ENCODE data around the gene MZT2B.
"Not testable (repeated sequence)": the region's sequence is repeated elsewhere in the genome, so short reads cannot be mapped to it uniquely, and the experiment has no call there.

MZT2B gene, protein sequence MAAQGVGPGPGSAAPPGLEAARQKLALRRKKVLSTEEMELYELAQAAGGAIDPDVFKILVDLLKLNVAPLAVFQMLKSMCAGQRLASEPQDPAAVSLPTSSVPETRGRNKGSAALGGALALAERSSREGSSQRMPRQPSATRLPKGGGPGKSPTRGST

DNA sequence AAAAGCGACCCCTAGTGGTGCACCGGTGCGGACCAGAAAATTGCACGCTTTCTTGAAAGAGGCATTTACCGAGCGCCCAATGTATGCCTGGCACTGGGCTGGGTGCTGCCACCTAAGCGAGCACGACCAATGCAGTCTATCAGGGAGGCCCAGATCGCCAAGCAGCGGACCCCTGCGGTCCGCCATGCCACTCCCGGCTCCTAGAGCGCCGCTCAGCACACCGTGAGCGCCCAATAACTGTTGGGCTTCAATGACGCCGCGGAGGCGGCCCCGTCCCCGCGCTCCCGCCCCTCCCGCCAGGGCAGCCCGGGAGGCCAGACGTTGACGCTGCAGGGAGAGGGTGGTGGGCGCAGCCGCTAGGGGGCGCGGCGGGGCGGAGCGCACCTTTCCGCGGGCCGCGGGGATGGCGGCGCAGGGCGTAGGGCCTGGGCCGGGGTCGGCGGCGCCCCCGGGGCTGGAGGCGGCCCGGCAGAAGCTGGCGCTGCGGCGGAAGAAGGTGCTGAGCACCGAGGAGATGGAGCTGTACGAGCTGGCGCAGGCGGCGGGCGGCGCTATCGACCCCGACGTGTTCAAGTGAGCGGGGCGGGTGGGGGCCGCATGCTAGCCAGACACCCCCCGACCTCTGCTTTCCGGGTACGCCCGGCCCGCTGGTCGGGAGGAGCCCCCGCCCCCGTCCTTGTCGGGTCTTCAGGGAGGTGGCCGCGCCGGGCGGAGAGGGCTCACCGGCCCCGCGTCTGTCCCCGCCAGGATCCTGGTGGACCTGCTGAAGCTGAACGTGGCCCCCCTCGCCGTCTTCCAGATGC, at the start of gene MZT2B:
MZT2B (plus strand) TSS at position 383 of the 803 bp plus-strand sequence; CDS start at position 404, 21 bp downstream.
- peak; percentile 49 for DNase-seq (ENCODE audit: extremely low read depth, low read depth)
- peak; percentile 27 for TF ChIP-seq CTCF (IDR thresholded peaks at IDR 0.05; ENCODE audit: low read depth, low read length)

GRCh38 chr2:130135692-130136541, 46.1 kb upstream of the MZT2B start:
- TF ChIP-seq CTCF (IDR thresholded peaks at IDR 0.05; ENCODE audit: low read depth, low read length), result no peak
- DNase-seq (ENCODE audit: extremely low read depth, low read depth), result no peak

- DNase-seq (ENCODE audit: extremely low read depth, low read depth), result not testable (repeated sequence)
Observed at GRCh38 chr2:130136546-130136945, 45.5 kb upstream of the MZT2B start.

DNA sequence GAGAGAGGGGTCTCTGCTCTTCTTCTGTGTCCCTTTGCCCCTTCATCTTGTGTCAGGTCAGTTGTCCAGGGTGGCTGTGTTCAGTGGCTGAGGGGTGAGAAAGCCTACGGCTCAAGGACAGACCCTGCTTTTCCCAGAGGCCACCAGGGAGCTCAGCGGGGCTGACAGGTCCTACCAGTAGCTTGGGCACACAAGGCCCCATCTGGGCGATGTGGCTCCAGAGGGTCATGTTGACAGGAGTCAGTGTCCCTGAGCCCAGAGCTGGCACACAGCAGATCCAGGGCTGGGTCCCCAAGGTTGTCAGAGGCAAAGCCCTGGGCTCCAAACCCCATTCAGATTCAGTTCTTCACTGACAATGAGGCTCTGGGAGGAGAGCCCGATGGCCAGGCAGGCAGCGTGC, 44.9 kb upstream of the MZT2B start:
- DNase-seq (ENCODE audit: extremely low read depth, low read depth), result not testable (repeated sequence)

- DNase-seq (ENCODE audit: extremely low read depth, low read depth), result not testable (repeated sequence)
Observed at GRCh38 chr2:130138326-130138725, 43.7 kb upstream of the MZT2B start.

- not testable (repeated sequence) for DNase-seq (ENCODE audit: extremely low read depth, low read depth)
Observed at GRCh38 chr2:130138841-130139251, 43.2 kb upstream of the MZT2B start.

DNA sequence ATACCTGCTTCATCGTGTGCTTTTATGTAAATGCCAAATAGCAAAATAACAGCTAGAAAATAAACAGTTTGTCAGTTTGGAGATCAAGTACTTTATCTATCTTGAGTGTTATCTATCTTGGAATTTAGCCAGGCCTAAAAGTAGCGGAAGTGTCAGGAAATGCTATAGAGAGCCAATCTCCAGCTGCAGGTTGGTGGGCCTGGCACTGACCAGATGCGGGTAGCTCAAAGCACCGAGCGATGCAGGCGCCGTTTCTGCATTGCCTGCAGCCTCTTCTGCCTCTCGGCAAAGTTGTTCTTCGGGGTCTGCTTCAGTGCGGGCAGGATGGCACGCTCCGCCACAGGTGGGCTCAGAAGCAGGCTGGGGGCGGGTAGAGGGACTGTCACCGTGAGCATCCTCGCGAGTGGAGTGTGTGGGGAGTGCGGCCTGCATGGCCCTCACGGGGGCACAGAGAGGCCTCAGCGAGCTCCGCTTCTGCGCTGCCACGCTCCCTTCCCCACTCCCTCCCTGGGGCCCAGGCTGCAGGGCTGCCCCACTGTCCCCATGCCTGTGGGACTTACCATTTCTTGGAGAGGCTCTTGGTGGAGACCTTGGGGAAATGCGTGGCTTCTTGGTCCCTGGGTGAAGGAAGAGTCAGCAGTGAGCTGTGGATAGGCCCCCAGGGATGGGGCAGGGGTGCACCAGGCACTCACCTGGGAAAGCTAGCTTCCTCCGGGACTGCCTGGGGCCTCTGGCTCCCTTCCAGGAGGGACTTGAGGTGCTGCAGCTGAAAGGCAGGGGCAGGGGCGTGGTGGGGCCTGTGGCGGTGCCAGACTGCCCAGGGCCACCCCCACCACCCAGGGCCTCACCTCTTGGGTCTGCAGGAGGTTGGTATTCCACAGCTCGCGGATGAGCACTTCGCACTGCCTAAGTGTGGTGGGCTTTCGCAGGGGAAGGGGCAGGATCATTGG, 42.5 kb upstream of the MZT2B start:
- DNase-seq (ENCODE audit: extremely low read depth, low read depth), result not testable (repeated sequence)

DNA sequence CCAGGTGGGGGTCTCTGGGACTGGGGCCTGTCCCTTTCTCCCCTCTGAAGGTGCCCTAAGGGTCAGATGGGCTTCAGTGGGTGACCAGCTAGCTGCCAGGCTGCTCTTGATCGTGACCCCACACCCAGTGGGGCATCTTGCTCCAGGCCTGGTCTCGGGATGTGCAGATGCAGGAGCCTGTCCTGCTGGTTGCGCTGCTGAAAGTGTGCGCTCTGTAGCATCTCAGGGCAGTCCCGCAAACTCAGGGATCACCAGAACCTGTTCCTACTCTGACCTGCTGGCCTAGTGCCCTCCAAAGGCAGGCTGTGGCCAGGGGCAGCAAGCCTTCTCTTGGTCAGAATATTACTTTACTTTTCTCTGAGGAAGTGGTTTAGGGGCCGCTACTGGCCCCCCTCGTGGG, 41.5 kb upstream of the MZT2B start:
- not testable (repeated sequence) for DNase-seq (ENCODE audit: extremely low read depth, low read depth)

- not testable (repeated sequence) for DNase-seq (ENCODE audit: extremely low read depth, low read depth)
Observed at GRCh38 chr2:130141002-130141401, 41.1 kb upstream of the MZT2B start.

DNA sequence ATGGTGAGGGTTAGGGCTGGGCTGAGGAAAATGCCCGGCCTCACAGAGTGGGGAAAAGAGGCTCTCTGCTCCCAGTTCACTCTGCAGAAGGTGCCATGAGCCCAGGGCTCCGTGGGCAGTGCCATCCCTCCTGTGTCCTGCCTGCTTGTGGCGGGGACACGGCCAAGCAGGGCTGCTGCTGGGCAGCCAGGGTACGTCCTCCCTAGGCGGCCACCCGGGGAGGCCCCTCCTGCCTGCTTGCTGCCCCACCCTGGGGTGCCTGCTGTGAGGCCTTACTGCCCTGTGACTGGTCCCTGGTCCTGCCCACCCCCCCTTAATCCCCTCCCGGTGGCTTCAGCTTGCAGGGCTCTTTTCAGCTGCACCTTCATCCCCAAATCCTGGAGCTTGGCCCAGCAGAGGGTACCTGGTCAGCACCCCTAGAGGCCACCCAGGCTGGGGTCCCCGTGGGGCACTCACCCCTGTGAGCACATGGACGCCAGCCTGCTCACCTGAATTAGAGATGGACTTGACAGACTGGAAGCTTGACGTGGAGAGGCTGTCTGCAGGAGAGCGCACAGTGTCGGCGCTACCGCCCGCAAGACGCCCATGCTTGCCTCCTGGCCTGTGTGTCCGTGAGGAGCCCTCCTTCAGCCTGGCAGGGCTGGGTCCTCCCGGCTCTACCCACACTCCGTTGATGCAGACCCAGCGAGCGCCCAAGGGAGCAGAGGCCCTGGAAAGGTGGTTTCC, 40.3 kb upstream of the MZT2B start:
- DNase-seq (ENCODE audit: extremely low read depth, low read depth), result not testable (repeated sequence)

DNA sequence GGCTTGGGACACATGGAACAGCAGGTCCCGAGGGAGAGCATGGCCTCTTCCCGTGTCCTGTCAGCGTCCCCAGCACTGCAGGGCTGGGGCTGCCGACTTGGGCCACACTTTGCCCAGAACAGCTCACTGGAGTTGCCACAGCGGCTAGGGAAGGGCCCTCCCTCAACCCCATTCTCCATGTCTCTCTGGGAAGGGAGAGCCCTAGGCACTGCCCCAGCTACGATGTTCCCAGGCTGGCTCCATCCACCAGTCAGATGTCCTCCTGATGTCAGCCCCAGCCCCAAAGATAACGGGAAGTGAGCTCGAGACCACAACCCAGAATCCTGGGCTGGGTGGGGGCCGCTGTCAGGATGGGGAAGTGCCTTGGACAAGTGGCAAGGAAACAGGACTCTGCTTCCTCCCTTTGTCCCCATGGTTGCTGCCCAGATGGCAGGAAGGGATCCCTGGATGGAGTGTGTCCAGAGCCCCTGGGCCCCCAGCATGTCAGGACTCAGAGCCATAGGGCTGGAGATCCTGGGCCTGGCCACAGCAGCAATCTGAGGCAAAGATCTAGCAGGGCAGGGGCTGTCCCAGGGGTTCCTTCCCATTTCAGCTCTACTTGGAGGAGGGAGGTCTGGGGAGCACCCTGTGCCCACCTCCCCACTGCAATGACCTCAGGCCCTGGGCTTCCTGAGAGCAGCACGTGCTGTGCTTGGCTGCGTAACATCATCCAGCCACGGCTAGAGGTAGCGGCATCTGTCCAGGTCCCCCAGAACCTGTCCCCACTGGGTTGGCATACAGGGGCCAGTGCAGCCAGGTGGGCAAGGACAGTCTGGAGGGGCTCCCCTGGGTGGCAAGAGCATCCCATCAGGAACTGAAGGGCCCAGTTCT, 39.4 kb upstream of the MZT2B start:
- not testable (repeated sequence) for DNase-seq (ENCODE audit: extremely low read depth, low read depth)

DNA sequence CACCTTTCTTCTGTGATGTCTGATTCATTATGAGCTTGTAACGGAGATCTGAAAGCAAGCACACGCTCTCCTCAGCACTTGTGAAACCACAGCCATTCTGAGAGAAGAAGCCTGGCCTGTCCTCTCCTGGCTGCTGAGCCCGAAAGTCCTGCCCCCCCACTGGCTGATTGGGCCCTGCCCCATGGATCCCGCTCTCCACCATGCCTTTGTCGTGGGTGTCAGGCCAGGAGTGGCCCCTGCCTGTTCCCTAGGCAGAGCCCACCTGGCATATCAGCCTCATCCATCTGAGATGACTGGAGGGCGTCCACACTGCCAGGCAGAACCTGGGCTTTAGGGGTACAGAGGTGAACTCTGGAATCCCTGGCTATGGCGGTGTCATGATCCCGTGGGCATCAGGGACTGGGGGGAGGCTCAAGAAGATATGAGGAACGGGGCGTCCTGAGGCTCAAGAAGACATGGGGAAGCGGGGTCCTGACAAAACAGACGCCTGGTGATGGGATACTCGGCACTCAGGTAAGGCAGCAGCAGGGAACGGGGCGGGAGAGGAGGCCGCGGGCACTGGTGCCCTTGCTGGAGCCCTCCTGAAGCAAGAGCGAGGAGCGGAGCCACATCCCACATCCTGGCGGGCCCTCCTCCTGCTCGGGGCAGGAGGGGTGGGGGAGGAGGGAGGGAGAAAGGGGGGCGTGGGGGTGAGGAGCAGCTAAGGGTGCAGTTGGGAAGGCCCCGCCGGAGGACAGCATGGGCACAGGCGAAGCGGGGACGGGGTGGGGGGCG, 38.6 kb upstream of the MZT2B start:
- DNase-seq (ENCODE audit: extremely low read depth, low read depth), result not testable (repeated sequence)

DNA sequence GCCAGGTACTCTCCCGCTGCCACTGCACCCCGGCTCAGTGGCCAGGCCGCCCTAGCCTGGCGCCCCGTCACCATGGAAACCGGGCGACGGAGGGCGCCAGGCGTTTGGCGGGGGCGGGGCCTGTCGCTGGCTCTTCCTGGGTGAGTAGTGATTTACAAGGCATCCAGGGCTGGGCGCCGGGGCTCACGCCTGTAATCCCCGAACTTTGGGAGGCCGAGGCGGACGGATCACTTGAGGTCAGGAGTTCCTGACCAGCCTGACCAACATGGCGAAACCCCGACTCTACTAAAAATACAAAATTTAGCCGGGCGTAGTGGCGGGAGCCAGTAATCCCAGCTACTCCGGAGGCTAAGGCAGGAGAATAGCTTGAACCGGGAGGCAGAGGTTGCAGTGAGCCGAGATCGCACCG, 37.1 kb upstream of the MZT2B start, which contains the start of gene CCDC74B:
CCDC74B (minus strand) TSS at position 107 of the 409 bp plus-strand sequence. CDS start 116 bp downstream, outside the sequence.
- not testable (repeated sequence) for DNase-seq (ENCODE audit: extremely low read depth, low read depth)

GRCh38 chr2:130148515-130148914, 33.5 kb upstream of the MZT2B start:
- DNase-seq (ENCODE audit: extremely low read depth, low read depth), result not testable (repeated sequence)

Data from AG09319 (cell line).